ENCODE measurements around the gene TACR1.

TACR1 gene

GRCh38 chr2:75170889-75171288, 28.4 kb downstream of the TACR1 start:
- no peak for TF ChIP-seq CTCF (IDR thresholded peaks at IDR 0.05; ENCODE audit: low read depth, low read length, missing control alignments)
- DNase-seq (ENCODE audit: extremely low read depth, low read depth), result no peak
- H3K4me3 ChIP-seq (replicated peaks; ENCODE audit: low read depth, low read length), result no peak overlapping the region

- no peak for DNase-seq (ENCODE audit: extremely low read depth, low read depth)
- H3K4me3 ChIP-seq (replicated peaks; ENCODE audit: low read depth, low read length), result no peak overlapping the region
- no peak for TF ChIP-seq CTCF (IDR thresholded peaks at IDR 0.05; ENCODE audit: low read depth, low read length, missing control alignments)
Observed at GRCh38 chr2:75168186-75168585, 31.1 kb downstream of the TACR1 start.

GRCh38 chr2:75166491-75166890, 32.8 kb downstream of the TACR1 start:
- TF ChIP-seq CTCF (IDR thresholded peaks at IDR 0.05; ENCODE audit: low read depth, low read length, missing control alignments), result no peak
- no peak overlapping the region for H3K4me3 ChIP-seq (replicated peaks; ENCODE audit: low read depth, low read length)
- DNase-seq (ENCODE audit: extremely low read depth, low read depth), result no peak

DNA sequence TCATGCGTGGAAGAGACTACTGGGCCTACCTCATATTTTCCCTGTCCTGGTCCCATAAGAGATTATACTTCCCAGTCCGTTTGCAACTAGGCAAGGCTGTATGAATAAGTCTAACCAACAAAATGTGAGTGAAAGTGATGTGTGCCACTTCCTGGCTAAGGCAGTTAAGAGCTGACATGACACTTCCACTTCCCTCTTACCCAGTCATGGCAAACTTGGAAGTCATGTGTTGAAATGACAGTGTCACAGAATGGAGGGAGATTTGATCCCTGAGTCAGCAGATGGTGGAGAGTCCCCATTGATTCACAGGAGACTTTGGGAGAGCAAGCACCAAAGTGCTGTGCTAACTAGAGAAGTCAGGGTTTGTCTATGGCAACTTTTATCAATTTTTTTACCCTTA, 36.4 kb downstream of the TACR1 start:
- TF ChIP-seq CTCF (IDR thresholded peaks at IDR 0.05; ENCODE audit: low read depth, low read length, missing control alignments), result no peak
- no peak overlapping the region for H3K4me3 ChIP-seq (replicated peaks; ENCODE audit: low read depth, low read length)
- DNase-seq (ENCODE audit: extremely low read depth, low read depth), result no peak

- no peak for TF ChIP-seq CTCF (IDR thresholded peaks at IDR 0.05; ENCODE audit: low read depth, low read length, missing control alignments)
- no peak overlapping the region for H3K4me3 ChIP-seq (replicated peaks; ENCODE audit: low read depth, low read length)
- no peak for DNase-seq (ENCODE audit: extremely low read depth, low read depth)
Observed at GRCh38 chr2:75162259-75162658, 37.1 kb downstream of the TACR1 start.

- no peak for DNase-seq (ENCODE audit: extremely low read depth, low read depth)
- peak; percentile 34 for TF ChIP-seq CTCF (IDR thresholded peaks at IDR 0.05; ENCODE audit: low read depth, low read length, missing control alignments)
- no peak overlapping the region for H3K4me3 ChIP-seq (replicated peaks; ENCODE audit: low read depth, low read length)
Observed at GRCh38 chr2:75157435-75157834, 41.9 kb downstream of the TACR1 start.

DNA sequence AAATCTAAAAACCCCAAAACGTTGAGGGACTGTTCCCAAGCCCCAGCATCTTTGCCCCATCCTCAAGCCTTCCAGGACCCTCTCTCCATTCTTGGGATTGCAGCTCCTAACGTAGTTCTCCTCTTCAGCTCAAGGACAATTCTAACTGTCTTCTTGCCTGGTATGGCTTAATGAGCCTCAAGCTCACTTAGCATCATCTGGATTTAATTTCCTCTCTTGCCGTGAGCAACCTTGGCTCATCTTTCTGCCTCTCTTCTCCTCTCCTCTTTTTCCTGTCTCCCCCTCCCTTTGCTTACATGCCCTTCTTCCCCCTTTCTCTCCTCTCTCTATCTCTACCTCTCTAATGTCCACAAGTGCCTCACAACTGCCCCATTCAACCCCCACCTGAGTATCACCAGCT, 44.2 kb downstream of the TACR1 start:
- peak; percentile 65 for DNase-seq (ENCODE audit: extremely low read depth, low read depth)
- H3K4me3 ChIP-seq (replicated peaks; ENCODE audit: low read depth, low read length), result no peak overlapping the region
- TF ChIP-seq CTCF (IDR thresholded peaks at IDR 0.05; ENCODE audit: low read depth, low read length, missing control alignments), result no peak

Measured in HFF-Myc (cell line).